ENCODE measurements around the gene MELTF.

The MELTF gene

DNA sequence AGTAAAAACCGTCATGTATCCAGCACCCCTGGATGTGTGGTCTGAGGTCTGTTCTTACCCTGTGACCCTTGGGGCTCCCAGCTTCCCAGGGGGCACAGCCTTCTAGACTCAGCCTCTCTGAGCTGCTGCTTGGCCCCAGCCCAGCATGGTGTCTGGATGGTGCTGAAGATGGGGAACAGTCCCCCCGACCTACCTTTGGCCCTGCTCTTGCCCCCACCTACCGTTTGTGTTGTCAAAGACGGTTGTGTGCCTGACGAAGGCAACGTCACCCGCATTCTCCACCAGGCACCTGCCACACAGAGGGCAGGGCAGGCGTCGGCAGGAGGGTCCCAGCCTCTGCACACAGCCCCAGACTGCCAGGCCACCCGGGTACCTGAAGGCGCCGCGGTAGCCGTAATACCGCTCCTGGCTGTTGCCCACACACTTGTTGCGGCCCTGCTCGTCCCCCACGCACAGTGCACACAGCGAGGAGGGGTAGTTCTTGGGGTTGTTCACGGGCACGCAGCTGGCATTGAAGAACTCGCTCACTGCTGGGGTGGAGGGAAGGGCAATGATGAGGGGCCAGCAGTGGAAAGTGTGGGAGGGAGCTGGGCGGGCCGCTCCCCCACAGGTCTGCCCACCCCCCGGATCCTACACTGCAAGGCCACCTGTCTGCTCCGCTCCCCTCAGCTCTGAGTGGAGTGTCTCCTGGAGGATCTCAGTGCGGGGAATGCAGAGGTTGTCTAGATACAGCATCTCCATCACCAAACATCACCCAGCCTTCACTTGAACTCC, 21.0 kb downstream of the MELTF start:
- no peak for FAIRE-seq

DNA sequence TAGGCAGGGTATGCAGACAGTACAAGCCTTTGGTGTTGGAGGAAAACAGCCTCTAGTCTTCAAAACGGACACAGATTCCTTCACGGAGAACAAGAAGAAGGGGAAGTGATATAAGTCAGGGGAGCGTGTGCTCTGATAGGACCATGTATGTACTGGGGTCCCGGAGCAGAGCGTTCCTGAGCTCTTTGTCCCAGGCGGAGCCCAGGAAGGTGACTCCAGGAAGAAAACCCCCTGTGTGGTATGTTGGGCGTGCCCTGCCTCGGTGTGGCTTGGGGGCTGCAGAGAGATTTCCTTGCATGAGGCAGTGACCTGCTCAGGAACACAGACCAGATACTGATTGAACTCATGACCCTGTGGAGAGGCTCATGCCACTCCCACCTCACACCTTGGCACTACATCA, 21.7 kb downstream of the MELTF start:
- no peak for FAIRE-seq

DNA sequence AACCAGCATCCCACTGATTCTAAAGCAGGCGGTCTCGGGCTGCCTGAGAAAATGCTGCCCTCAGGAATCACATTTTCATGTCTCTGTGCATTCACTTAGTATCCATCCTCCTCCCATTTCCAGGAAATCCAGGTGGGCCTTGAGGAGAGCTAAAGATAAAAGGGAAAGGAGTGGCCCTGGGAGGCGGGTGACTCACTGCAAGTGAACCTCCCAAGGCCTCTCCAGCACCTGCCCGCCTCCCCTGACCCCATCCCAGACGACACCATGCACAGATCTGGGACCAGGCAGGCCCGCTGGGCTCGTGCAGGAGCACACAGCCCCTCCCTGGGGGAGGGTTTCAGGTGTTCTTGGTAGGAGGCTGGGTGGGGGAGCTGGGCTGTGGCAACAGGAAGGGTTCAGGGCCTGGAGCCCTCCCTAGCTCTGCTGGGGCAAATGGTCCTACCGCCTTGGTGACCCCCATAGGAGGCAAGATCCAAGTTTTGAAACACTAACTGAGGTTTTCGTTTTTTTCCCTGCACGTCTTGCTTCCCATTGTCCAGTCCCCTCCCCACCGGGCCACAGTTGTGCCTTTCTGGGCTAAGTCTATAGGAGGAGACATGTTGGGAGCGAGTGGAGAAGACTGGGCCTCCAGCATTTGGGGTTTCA, 22.2 kb downstream of the MELTF start:
- FAIRE-seq = no peak

DNA sequence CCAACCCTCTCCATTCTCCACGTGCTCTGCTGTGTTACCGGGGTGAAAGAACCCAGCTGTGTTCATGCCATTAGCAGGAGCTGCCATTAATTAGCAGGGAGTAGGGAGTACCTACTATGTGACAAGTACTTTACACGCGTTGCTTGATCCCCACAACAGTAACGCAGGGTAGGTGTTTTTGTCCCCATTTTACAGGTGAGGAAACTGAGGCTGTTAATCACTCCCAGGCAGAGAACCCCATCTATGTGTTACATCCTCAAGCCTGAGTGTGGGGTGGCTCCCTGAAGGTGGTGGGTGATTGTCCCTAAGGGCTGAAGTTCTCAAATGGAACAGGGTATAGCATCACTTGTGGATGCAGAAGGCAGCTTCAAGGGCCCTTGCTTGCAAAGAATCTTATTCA, 22.8 kb downstream of the MELTF start:
- FAIRE-seq = no peak

DNA sequence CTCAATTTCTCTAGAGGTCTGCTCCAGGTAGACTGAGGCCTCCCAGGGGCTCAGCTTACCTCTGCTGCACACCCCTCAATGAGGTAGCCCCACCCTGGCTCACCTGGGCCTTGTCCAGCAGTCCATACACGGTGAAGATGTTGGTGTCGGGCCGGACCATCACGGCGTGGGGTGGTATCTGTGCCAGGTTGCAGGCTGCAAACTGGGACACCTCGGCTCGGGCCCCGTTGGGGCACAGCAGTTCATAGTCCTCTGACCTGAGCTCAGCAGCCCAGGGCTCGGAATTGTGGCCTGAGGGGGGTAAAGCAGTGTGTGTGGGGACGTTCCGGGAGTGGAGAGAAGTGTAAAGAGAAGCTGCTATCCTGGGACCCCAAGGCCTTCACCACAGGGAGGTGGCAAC, 23.2 kb downstream of the MELTF start:
- no peak for FAIRE-seq

DNA sequence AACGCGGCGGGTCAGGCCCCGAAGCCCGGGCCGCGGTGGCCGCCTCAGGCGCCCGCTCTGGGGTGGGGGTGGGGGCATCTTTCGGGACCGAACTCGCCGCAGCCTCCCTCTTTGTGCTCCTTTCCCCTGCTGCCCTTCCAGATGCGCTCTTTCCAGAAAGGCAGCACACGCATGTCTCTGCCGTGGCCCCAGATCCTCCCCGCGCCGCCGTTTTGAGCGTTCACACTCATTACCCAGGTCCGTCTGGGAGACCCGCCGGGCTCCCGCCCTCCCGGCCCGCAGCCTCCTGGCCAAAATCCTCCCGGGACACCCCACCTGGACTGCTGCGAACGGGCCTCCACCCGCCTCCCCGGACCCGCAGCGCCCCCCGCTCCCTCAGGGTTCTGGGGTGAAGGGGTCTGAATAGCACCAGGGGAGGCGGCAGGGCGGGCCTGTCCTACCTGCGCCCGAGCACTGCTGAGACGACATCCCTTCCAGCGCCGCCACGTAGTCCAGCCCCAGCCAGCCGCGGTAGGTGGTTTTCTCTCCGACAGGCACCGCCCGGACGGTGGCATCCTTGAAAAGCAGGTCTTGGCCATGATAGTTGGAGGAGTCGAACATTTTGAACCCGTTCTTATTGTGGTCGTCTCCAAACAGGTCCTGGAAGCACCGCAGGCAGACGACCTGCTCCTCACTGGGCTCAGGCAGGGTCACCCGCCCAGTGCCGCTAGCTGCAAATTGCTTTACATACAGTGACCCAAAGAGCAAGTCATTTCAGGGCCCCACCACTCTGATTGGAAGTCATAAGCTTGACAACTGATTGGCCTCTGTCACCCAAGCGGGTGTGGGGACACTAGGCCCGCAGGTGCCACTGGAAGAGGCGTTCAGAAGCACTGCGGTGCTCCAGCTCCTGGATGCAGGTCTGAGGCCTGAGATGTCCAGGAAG, 25.9 kb downstream of the MELTF start:
- FAIRE-seq = no peak

DNA sequence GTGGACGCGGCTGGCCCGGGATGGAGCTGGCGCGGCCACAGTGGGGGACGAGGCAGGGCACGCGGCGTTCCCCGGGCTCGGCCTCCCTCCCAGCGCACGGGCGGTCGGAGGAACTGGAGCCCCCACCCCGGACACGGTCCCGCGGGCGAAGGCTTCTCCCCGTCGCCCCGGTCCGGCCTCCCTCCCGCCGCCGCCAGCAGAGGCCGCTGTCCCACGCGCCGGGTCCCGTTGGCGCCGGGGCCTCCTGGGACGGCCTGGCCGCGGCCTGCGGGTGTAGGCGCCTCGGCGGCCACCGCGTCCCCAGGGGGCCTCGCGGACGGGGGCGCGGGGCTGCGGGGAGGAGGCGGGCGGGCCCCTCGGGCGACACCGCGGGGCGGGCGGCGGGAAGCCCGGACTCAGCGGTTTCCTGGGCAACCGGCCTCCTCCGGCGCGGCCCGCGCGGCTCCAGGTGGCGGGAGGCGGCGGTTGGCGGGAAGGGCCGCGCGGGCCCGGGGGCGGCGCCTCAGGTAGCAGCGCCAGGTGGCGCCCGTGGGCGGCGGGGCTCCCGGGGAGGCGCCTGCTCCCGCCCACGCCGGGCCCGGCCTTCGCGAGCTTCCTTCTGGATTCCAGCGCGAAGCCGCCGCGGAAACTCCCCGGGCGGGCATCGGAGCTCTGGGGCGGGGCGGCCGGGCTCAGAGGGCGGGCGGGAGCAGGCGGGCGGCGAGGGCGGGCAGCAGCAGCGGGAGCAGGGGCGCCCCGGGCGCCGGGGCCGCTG, 26.7 kb downstream of the MELTF start:
- FAIRE-seq = no peak

DNA sequence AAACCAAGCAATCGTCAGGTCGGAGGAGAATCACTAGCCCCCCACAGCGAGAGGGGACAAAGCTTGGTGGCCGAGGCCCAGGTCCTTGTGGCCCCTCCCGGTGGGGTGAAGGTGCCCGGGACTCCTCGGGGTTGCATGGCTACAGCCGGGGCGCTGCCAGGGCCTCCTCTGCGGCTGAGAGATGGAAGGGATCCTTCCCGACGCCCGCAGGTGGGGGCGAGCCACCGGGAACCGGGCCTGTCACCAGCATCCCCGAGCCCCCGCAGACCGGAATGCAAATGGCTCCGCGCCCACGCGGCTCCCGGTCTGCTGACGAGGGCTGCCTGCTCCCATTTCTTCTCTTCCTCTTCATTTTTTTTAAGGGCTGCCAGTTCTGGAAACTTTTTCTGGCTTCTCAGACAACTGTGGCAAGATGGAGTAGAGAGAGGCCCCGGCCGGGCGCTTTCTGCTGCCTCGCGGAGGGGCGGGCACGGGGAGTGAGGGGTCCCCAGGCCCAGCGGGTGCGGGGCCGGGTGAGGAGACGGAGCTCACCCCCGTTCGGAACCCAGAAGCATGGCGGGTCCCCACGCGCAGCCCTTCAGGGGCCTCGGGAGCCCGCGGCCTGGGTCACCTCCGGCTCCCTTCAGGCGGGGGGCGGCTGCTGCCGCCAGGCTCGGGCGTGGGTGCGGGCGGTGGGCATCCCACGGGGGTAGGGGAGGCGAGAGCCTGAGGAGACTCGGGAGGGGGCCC, 27.5 kb downstream of the MELTF start:
- no peak for FAIRE-seq

DNA sequence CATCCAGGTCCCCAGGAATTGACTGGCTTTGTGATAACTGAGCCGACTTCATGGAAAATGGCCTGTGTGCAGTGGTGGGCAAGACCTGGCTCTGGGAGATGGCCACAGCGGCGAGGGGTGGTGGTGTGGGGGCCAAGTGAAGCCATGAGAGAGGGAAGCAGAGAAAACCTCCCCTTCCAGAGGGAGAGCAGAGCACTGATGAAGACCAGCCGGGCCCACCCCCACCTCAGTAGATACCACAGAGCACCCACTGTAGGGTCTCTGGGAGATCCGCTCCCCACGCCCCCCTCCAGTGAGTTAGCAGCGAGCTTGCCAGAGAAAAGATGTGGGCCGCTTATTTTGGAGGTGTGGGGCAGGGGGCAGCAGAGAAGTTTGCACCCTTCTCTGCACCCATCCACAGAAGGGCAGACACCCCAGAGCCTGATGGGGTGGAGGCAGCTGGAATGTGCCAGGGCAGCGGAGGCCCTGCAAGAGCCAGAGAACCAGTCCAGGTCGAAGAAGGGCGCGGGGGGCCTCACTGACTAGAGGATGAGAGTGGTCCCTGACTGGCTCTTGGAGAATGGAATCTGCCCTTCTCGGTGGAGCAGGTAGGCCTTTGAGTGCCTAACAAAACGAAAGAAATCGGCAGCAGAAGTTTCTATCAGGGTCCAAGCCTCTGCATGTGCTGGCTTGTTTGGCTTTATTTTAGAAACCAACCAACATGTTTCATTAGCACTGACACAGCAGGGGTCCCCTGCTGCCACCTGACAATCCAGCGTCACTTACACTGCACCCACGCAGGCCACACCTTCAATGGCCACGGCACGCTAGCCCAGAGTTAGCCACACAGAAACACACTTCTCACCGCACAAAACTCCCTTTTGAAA, 28.3 kb downstream of the MELTF start:
- FAIRE-seq = no peak

DNA sequence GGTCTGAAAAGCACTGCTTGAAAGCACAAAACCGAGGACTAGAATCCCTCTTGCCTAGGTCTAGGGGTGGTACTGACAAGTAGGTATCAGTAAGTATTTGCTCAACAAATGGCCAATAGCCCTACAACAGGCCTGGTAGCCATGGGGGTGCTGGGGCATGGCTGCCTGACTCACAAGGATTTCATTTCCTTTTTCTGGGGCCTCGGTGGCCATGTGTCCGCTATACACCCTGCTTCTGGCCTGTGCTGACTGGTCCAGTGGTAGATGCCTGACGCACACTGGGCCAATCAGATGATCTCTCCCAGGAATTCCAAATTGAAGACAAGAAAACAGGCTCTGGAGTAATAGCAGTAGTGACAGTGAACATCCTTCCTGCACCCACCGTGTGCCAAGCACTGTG, 29.4 kb downstream of the MELTF start:
- FAIRE-seq = no peak

DNA sequence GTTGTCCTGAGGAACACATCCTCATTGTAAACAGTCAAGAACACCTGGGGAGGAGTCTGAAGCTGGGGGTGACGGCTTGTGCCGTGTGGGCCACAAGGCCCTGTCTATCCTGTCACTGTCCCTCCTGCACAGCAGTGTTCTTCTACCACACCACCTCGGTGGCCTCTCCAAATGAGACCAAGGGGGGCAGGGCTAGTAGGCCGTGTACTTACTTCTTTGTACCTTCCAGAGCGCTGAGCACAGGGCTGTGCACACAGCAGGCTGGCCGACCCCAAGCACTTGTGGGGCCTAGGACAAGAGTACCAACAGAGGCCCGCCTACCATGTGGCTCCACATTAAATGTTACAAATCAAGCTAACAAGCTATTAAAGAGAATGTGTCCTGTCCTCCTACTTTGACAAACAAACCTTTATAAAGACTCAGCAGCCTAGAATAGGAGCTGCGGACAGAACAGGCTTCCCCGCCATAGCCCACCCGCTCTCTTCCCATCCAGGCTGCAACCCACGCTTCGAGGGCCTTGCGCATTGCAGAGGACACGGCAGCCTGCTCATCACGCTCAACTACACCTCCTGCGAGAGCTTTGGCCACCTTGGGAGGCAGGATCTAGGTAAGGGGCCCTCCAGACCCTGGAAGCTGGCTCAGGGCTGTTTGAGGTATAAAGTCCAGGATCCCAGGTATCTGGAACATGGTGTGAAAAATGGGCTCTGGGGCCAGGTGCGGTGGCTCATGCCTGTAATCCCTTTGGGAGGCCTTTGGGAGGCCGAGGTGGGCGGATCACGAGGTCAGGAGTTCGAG, 30.5 kb downstream of the MELTF start:
- no peak for FAIRE-seq

DNA sequence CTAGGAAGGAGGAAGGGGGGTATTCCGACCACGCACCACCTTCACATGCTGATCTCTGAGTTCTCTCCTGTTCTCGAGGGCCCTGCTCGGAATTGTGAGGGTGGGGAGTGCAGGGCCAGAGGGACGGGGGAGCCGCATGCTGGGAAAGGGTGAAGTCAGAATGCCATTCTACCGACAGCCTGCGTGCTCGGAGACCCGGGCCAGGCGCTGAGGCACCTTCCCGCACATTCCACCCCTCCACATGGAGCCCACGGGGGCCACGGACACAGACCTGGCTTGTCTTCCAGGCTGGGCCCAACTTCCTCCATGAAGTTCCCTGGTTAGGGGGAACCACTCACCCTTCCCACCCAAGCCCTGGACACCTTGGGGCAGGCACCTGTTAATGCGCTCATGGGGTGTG, 32.3 kb downstream of the MELTF start:
- no peak for FAIRE-seq

DNA sequence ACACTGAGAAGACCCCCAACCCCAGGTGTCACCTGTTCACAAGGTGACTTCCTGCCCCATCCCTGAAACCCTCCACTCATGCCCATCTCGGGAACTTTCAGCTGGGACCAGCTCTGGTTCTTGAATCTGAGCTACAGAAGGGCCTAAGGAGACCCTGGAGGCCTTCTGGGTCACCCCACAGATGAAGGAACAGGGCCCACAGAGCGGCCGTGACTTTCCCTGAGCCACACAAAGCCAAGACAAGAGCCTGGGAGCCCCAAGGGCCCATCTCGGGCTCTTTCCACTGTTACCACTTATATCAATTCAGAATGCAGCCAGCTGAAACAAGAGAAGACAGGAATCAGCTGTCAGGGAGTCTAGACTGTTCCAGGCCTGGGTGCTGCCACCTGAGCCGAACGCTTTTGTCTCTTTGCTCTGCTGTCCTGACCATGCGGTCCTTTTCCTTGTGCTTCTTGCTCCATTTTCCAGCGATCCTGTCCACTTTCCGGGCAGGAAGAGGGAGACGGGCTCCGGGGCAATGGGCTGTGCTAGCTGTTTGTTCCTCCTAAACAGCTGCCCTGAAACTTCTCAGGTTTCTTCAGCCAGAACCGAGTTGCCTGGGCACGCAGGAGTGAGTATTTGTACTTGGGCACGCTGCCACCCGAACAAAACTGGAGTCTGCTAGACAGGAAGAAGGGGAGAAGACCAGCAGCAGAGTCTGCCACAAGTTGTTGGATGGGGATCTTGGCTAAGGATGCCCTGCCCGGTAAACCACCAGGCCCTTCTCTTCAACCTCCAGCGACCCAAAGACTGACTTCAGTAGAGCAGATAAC, 33.0 kb downstream of the MELTF start:
- FAIRE-seq = no peak

DNA sequence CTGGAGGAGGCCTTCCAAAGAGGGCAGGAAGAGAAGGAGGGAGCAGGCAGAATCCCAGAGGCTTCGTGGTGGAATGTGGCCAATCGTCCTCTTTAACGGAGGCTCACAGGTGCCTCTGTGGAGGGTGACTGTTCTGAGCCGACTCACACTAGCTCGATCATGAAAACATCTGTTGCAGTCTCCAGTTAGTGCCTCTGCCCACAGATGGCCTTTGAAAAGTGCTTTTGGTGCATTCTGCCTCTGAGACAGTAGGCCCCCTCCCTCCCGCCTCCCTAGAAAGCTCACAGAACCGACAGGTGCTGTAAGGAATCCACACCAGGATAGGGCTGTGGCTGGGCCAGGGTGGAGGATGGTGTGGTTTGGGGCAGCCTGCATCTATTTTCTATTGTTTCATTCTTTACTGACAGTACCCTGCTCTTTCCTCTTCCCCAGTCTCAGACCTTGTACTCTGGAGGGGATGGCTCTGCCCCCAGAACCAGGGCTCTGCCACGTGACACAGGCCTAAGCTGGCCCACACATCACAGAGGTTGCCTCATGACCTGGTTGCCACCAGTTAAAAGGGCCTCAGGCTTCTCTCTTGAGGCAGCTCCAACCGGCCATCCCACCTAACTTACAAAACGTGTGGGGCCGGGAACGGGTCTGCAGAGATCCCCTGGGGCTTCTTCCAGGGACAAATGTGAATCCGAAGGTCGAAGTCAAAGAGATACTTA, 33.8 kb downstream of the MELTF start:
- FAIRE-seq = no peak

DNA sequence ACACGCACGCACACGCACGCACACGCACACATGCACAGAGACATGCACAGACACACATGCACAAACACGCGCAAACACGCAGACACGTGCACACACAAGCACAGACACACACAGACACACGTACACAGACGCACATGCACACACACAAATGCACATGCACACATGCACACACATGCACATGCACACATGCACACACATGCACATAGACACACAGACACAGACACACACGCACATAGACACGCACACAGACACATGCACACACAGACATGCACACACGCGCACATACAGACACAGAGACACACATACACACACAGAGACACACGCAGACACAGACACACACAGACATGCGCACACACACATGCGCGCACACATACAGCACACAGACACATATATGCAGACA, 34.6 kb downstream of the MELTF start:
- FAIRE-seq = no peak

DNA sequence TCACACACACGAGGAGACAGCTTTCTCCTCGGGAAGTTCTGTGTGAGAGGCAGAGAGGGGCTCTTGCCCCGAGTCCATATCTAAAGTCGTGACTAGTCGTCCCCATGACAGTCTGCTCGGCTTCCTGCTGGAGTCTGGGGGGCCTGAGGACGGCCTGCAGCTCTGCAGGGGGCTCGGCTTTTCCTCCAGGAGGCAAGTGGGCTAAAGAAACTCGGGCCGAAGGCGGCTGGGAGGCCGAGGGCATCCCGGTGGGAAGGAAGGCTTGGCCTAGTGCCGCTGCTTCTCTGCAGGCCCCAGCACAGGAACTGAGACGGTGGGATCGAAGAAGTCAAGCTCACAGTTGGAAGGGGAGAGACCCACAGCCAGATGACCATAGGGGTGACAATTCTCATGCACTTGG, 35.6 kb downstream of the MELTF start:
- FAIRE-seq = no peak

DNA sequence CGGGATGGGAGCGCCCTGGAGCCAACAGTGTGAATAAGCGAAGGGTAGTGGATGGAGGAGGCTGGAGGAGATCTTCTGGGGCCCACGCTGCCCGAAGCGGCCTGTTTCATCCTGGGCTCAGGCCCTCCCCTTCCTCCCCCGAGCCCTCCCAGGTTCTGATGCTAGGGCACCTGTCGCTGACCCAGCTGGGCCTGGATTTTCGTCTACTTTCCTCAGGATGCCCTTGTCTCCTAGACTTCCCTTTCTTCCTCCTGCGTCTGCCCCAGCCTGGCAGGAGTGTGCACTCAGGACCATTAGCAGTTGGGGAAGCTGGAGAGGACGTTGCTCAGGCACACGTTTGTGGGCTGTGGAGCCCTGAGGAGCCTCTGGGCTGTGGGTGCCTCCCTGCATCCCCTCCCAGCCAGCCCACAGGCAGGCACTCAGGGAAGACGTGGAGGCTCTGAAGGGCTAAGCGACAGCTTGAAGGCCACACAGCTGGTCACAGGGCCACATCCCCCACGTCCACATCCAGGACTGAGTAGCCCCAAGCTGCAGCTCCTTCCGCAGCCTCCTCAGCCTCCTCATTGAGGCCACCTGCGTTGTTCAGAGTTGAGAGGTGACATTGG, 37.1 kb downstream of the MELTF start:
- no peak for FAIRE-seq

All from G401.6 (cell line).